NCI-H2081 treated with DMSO at 0.1 percent for 48 hours (cell line): ENCODE data around the gene REG1A.

Experiments
- DNase-seq: peaks from one replicate; lab custom pipeline; 2025; lab: John Stamatoyannopoulos, UW

REG1A gene

DNA sequence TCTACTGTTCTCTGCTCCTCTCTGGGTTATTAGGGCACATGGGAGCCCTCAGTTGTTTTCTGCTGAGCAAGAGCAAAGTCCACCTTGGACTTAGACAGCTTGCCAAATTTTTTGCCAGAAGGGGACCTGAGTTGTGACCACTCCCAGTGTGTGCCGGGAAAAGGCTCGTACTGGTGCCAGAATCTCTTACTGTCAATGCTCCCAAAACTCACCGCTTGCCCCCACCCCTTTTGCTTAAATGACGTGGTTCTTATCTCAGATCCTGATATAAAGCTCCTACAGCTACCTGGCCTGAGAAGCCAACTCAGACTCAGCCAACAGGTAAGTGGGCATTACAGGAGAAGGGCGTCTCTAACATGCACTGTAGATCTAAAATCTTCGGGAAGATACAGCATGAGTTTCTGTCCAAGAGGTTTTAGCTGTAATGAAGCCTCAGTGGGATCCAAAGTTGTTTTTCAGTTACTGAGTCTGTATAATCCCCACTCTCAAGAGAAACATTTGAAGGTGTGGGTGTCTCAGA, at the start of gene REG1A:
Gene REG1A (plus strand): TSS at position 295 of the 520 bp plus-strand sequence. CDS start 374 bp downstream, outside the sequence.
- DNase-seq = no peak

DNA sequence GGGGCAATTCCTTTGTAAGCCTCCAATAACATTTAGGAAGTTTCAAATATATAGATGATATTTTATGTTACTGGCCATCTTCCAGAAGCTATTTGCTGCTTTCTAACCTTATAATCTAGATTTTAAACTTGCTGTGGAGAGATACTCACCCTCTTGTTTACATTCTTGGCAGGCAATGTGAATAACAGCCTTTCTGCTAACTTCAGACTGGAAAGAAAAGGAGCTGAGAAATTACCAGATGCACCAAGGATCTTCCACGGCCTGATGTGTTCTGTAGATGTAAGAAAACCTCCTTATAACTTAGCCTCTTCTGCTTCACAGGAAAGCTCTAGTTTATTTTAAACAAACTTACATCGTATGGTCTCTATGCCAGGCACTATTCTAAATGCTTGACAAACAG, 49.2 kb upstream of the REG1A start:
- DNase-seq = no peak

DNA sequence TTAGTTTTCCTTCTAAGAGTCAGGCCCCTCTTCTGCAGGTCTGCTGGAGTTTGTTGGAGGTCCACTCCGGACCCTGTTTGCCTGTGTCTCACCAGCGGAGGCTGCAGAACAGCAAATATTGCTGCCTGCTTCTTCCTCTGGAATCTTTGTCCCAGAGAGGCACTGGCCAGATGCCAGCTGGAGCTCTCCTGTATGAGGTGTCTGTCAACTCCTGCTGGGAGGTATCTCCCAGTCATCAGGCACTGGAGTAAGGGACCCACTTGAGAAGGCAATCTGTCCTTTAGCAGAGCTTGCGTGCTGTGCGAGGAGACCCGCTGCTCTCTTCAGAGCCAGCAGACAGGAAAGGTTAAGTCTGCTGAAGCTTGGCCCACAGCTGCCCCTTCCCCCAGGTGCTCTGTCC, 37.3 kb upstream of the REG1A start:
- no peak for DNase-seq

GRCh38 chr2:79083597-79084251, 36.6 kb upstream of the REG1A start:
- no peak for DNase-seq

DNA sequence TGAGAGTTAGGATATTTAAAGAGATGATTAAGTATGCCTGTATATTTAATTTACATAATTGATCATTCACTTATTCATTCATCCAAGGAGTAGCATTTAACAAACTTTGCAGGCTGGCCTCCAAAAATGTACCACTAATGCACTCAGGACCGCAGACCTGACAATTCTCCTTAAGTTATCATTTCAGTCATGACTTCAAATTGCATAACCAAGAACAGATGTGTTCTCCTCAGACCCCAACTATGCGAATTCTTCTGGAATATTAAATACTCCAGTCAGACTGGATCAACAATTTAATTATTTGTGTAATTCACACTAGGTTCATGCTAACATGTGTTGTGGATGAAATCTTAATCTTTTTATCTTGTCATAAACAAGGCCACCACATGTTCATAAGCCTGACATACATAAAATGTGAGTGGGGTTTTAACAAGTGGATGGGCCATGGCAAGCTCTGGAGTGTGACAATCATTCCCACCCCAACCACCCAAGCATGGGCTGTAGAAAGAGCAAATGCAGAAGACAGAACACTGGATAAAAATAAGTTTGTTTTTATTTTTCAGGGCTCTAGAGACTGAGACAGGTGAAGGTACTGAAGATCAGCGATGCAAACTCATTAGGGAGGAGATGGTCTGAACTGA, 35.7 kb upstream of the REG1A start:
- DNase-seq = no peak

DNA sequence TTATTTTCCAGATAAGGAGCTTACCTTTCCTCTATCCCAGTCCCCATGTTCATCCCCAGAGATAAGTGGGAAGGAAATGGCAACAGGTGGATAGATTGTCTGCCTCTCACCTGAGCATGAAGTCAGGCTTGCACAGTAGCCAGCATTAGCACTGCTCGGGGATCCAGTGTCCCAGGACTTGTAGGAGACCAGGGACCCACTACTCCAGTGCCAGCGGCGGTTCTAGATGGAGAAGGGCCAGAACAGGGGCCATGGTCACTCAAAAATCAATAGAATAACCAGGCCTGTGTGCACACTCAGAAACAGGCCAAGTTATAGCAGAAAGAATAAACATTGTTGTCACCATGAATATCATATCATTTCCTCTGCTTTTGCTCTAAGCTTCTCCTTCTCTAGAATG, 34.9 kb upstream of the REG1A start:
- DNase-seq = no peak

DNA sequence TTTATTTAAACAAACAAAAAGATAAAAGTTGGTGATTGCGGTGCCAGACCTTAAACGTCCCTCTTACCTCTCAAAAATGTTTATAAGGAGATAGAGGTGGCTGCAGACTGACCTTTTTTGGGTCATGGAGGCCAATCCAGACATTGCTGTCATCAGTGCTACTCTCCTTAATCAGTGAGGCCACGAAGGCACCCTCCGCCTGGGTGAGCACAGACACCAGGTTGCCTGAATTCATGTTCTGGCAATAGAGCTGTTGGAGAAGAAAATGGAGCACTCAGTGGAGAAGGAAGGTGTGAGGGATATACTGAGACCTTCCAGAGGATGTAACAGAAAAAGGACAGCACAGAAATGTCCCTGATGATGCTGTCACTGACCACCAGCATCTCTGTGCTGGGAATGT, 34.0 kb upstream of the REG1A start:
- no peak for DNase-seq

DNA sequence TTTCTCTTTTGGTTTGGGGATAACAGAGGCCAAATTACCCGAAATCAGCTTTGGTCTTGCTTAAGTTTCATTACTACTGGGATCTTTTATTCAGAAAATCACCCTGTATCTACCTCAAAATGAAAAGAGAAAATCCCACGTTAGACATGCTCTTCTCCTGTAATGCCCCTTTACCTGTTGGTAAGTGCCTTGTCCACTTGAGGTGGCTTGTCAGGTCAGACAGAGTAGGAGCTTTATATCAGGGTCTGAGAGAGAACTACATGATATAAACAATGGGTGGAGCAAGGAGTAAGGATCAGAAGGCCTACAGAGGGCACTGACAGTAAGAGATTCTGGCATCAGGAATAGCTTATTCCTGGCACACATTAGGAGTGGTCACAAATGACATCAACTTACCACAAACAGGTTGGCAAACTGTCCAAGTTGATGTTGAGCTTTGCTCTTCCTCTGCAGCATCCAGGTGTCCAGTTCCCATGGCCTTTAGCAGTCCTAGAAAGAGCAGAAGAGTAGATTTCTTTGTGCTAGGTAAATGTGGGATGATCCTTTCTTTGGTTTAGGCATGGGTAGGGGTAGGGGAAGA, 32.4 kb upstream of the REG1A start, which contains the start of gene REG1B:
Gene REG1B (minus strand): TSS at position 209 of the 580 bp plus-strand sequence. CDS start 381 bp downstream, outside the sequence.
- no peak for DNase-seq

GRCh38 chr2:79090693-79091092, 29.6 kb upstream of the REG1A start:
- no peak for DNase-seq

GRCh38 chr2:79097843-79098242, 22.4 kb upstream of the REG1A start:
- no peak for DNase-seq

- DNase-seq = no peak
Observed at GRCh38 chr2:79099140-79099686, 21.1 kb upstream of the REG1A start.

DNA sequence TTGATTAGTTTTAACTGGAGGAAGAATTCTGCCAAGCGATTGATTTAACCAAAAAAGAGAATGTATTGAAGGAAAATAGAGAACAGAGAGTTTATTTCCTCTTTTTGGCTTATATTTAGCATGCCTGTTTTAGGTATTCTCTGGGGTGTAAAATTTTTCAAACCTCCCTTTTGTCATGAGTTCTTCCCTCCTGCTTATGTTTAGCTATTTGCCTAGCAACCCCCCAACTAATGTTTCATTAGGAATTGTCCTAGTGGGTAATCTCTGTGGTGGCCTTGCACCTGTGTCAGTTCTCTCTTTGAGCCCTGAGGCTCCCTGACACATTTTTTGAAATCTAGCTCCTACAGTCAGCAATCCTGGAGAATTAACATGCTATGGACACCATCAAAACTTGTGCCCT, 20.0 kb upstream of the REG1A start:
- DNase-seq = no peak

- no peak for DNase-seq
Observed at GRCh38 chr2:79101024-79101423, 19.3 kb upstream of the REG1A start.

GRCh38 chr2:79103214-79103613, 17.1 kb upstream of the REG1A start:
- no peak for DNase-seq

DNA sequence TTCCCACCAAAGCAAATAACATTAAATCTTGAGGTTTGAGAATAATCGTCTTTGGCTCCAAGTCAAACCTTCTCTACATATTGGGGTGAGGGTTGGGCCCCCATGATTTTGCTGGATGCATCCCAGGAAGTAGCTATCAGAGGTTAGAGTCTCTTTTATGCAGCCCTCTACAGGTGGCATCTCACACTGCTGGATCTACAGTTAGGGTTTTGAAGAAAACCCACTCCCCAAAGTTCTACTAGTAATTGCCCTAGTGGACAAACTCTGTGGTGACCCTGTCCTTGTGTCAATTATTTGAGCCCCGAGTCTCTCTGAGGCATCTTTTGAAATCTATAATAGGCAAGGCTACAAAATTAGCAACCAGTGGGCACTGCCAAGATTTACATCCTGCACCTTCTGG, 15.0 kb upstream of the REG1A start:
- no peak for DNase-seq

DNA sequence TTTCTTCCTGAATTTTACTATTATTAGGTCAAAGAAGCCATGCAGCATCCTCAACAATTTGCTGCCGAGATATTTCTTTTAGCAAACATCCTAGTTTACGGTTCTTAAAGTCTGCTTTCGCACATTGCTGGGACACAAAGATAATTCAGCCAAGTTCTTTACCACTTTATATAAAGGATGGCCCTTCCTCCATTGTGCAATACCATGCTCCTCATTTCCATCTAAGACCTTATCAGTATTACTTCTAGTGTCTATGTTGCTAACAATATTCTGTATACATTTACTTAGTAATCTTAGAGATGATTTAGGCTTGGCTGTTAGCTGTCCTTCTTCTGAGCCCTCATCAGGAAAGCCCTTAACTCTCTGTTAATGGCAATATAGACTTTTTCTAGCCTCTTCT, 8.0 kb upstream of the REG1A start:
- no peak for DNase-seq

- DNase-seq = no peak
Observed at GRCh38 chr2:79114797-79115494, 5.3 kb upstream of the REG1A start.

- no peak for DNase-seq
Observed at GRCh38 chr2:79116997-79117928, 3.0 kb upstream of the REG1A start.

DNA sequence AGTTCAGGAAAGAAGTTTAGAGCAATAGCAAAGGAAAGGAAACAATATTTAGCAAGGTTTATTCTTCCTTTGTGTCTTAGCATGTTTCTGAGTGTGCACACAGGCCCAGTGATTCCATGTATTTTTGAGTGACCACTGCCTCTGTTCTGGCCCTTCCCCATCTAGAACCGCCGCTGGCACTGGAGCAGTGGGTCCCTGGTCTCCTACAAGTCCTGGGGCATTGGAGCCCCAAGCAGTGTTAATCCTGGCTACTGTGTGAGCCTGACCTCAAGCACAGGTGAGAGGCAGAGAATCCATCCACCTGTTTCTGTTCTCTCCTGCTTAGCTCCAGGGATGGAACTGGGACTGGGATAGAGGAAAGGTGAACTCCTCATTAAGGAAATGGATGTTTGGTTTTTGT, 2.4 kb downstream of the REG1A start:
- DNase-seq = no peak

DNA sequence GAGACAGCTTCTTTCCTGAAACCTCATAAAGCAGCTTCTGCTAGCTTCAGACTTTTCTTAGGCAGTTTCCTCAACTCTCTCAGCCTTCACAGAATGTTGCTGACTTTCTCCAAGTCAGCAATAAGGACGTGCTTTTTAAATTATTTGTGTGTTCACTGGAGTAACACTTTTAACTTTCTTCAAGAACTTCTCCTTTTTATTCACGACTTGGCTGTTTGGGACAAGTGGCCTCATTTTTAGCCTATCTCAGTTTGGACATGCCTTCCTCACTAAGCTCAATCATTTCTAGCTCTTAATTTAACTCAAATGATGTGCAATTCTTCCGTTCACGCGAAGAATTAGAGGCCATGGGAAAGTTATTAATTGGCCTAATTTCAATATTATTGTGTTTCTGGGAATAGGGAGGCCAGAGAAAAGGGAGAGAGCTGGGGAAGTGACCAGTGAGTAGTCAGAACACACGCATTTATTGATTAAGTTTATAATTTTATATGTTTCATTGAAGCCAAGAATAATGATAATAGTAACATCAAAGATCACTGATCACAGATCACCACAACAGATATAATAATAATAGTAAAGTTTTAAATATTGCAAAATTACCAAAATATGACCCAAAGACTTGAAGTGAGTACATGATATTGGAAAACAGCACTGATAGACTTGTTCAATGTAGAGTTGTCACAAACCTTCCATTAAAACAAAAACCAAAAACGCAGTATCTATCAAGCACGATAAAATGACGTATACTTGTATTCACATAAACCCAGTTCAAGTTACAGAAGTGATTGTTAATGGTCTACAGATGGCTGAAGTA, 4.8 kb downstream of the REG1A start:
- DNase-seq = no peak

DNA sequence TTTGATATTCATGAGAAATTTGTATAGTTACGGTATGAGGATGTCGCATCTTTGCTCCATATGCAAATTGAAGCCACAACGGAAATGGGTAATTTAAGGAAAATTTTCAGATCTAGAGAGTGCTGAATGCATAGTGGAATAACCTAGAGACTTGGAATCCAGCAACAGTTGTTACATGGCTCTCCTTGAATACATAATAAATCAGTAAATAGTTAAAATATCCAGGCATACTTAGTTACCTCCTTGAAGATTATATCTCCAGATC, 5.4 kb downstream of the REG1A start:
- no peak for DNase-seq
